HG03175 (cell line): Measurements from ENCODE around the gene RNF14.

Experiments
- ATAC-seq: cut with Tn5 transposase; IDR thresholded peaks from one replicate; pipeline ENCODE4 v1.9.1; 2021; ENCODE audit warnings: mild to moderate bottlenecking, moderate library complexity; ENCODE audit not compliant: unreplicated experiment

RNF14 gene

DNA sequence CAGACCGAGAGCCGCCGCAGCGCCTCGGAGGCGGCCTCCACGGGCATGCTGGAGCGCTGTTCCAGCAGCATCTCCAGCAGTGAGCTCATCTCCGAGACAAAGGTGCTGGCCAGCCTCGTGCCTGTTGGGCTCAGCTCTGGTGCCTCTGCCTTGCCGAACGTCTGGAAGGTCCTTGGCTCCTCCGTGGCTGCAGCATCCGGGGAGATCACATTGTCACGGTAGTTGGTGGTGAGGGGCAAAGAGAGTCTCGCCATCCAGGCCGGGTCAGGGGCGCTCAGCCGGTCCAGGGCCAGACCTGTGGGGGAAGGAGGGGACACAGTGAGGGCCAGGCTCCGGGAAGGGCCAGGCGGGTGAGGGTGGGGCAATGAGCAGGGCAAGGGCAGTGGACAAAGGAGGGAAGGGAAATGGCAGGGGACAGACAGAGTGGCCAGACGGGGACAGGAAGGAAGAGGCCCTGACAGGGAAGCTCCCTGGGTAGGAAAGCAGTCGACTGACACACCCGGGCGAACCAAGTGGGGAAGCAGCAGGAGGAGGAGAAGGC is 23.3 kb upstream of the RNF14 start:
- no peak for ATAC-seq

DNA sequence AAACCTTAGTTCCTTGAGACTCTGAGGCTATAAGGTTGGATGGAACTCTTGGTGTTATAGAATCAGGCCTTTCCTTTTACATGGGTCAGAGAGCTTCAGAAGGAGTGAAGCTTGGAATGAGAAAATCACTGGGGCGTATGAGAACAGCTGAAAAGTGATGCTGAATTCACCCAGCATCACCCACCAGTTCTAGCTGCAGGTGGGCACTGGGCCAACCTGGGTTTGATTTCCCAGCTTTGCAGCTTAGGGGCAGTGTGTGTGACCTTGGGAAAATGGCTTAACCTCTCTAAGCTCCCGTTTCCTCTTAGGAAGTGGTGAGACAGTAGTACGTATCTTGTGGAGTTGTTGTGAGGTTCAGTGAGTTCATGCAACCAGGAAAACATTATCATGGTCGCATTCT is 21.6 kb upstream of the RNF14 start:
- ATAC-seq, result no peak

DNA sequence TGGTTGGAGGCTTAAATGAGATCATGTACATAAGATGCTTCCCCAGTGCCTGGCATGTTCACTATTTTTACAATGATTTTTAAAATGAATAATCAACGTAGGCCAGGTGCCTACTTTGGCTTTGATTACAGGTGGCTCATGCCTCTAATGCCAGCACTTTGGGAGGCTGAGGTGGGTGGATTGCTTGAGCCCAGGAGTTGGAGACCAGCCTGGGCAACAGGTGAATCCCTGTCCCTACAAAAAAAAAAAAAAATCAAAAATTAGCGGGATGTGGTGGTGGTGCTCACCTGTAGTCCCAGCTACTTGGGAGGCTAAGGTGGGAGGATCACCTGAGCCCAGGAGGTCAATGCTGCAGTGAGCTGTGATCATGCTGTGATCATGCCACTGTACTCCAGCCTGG is 20.1 kb upstream of the RNF14 start:
- ATAC-seq, result no peak

DNA sequence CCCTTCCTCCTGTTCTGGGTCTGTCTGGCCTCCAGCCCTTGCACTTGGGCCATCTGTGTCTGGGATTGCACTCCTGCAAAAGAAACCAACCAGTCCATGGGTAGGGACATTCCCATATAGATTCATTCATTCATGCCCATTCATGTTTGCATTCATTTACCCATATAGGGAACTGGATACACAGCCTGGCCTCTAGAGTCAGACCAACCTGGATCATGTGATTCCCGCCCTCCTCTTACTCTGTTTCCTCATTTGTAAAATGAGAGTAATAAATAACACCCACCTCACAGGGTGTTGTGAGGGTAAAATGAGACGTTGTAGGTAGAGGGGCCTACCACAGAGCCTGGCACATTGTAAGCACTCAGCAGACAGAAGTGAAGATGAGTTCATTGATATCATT is 19.4 kb upstream of the RNF14 start:
- no peak for ATAC-seq

DNA sequence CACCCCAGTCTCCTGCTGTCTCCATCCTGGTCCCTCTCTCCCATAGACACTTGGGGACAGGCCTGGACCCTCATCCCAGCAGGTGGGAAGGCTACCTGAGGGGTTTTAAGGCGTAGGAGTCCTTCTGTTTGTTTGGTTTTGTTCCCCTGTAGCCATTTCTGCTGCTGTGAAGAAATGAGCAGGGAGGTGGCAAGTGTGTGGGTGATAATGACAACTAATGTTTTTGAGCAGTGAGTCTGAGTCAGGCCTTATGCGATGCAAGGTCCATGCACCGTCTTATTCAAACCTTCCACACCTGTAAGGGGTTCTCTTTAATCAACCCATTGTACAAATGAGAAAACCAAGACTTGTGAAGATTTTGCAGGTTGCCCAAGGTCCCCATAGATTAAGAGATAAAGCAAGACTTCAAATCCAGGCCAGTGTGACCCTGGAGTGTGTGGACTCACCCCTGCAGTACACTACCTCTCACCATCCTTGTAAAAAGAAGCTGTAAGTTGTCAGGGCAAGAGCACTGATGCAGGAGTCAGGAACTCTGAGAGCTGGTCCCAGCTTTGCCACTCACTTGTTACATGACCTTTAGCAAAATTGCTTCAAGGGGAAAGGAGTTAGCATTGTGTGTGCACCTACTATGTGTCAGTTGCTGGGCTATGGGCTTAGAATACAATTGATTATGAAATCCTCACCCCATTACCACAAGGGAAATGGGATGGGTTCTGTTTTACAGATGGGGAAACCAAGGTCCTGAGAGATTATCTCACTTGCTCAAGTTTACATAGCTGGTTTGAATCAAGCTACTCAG is 18.5 kb upstream of the RNF14 start:
- ATAC-seq, result no peak

DNA sequence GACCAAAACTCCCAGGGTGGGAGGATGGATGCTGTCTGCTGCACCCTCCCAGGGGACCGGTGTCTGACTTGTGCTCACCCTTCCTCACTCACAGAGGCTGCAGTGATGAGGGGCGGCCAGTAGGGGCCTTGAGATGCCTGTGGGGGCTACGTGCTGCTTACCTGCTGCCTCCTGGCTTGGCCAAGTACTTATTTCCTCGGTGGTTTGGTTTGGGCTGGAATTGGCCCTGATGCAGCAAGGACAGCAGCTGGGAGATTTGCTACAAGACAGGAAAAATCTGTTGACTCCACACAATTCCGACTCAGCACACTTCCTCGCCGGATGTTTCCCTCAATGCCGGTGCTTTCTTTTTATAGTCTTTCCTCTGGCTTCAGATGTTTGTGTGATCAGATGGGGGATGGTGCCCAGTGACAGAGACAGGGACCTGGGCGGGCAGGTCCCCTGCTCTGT is 17.5 kb upstream of the RNF14 start:
- ATAC-seq, result peak; percentile 87

DNA sequence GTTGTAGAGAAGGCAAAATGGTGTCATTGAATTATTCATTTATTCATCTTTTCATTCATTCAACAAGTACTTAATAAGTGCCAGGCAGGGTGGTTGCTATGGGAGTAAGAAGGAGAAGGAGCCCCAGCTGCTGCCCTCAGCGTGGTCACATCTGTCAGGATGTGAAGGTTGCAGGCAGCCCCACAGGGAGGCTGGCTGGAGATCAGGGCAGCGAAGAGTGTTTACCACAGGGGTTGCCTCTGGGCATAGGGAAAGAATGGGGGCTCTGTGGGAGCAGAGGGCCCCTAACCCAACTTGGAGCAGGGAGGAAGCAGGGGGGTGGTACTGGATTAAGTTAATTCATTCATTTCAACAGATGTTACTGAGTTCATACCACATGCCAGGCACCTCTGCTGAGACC is 16.9 kb upstream of the RNF14 start:
- ATAC-seq, result no peak

DNA sequence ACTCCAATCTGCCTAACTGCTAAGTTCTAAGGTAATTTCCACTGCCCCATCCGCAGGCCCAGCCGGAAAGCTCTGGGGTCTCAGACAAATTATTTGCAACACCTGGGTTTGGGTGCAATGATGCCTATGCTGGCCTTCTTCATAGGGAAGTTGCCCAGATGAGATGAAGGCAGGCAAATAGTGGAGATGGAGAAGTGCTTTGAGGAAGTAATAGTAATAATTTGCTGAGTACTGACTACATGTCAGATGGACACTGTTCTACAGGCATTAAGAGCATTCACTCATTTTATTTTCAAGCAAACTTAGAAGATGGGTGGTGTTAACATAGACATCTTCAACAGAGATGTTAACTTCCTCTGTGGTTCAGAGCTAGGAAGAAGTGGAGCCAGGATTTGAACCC is 14.7 kb upstream of the RNF14 start:
- no peak for ATAC-seq

DNA sequence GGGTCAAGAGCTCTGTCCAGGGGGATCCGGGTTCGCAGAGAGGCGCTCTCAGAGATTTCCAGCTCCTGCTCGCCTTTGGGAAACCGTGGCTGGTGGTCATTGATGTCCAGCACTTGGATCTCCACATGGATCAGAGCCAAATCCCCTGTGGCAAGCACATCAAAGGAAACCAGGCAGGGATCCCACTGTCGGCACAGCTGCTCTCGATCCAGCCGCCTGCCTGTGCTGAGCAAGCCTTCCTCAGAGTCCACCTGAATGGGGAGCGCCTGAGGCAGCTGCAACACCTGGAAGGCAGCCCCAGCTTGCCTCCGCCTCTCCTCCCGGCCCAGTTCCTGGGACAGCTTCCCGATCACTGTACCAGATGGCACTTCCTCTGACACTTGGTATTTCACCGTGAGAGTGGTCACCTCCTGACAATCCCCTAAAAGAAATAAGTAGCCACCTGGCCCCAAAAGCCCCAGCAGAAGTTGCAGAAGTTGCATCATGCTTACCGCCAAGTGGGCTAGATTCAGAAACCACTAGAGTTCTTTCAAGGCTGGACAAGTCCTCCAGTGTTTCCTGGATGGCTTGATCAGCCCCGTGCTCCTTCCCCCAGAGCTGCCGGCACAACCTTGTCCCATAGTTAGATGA is 11.4 kb upstream of the RNF14 start:
- ATAC-seq, result no peak

DNA sequence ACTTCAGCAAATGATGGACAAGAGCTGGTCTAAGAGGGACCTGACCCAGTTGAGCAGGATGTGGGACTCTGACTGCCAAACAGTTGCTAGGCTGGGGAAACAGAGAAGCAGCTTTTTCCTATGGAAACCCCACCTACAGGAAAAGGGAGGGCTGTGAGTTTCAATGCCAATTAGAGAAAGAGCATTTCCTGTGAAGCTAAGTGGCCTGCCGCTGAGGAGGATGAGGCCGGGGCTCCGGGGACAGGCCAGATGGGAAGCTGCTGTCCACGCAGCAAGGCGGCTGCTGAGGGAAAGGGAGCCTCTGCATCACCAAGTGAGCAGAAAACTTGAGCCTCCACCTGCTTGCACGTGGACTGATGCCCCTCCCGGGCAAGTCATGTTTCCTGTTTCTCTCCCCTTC is 10.8 kb upstream of the RNF14 start, which contains the start of gene PCDH12:
Gene PCDH12 (minus strand): TSS at position 90 of the 400 bp plus-strand sequence. CDS start 351 bp downstream, outside the sequence.
- ATAC-seq, result no peak

DNA sequence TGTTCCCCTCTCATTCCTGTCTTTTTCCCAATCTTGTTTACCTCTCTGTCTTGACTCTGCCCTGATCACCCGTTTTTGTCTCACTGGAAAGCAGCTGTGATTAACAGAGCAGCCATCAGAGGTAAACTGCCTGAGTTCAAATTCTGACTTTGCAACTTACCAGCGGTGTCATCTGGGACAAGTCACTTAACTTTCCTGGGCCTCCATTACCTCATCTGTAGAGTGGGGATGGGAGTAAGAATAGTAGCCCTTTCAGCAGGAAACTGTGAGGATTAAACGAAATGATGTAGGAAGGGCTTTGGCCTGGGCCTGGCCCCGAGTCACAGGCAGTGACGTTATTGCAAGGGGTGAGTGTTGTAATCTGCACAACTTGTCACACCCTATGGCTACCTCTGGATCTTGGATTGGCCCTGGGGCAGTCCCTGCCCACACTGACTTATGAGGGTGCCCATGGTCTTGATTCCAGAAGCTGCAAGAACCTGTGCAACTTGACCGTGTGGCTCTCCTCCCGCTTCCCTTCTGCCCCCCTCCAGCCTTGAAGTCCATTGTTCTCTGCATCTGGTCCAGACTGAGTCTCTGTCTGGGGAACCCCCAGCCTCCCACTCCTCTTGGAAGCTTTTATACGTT is 10.2 kb upstream of the RNF14 start:
- no peak for ATAC-seq

DNA sequence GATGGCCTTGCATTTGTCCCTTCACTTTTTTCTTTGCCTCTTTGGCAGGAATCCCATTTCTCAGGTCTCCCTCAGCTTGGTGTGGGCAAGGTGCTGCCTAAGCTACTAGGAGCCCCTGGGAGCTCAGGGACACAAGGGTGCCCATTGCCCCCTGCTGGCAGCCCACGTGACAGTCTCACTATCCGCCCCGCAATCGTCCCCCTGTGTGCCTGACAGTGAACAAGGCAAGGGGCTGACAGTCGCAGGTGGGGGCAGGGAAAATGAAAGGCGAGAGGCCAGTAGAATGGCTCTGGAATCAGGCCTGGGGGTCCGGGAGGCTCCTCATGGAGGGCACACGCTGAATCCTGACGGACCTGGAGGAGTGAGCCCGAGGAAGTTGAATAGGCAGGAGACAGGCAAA is 8.9 kb upstream of the RNF14 start:
- no peak for ATAC-seq

DNA sequence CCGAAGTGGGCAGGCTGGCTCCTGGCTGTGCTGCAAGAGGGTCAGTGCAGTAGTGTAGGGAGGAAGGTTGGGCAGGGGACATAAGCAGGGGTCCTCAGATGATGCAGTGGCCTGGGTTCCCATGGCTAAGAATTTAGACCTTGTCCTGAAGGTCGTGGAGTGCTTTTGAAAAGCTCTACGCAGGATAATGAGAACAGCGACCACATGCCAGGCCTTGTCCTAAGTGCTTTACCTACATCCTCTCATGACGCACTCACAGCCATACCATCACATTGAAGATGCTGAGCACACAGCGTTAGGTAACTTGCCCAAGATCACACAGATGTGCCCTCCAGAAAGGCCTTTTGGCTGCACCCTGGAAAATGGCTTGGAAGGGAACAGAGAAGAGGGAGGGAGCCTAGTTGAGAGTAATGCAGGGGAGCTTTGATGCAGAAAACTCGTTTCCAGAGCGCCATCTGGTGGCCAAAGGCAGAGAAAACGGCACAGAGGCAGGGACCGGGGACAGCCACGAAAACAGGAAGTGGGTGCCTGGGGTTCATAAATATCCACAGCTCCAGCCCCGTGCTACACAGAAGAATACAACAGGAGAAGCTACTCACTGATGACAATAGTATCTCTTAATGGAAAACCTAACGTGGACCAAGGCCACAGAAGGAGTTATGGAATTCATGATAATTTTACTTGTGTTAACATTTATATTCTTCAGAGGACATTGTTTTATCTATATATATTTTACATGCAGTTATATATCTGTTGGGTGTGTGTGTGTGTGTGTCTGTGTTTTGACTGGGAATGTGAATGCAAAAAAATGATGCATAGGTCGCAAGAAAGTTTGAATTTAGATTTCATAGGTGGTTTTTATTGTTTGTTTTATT is 8.2 kb upstream of the RNF14 start:
- peak; percentile 96 for ATAC-seq

DNA sequence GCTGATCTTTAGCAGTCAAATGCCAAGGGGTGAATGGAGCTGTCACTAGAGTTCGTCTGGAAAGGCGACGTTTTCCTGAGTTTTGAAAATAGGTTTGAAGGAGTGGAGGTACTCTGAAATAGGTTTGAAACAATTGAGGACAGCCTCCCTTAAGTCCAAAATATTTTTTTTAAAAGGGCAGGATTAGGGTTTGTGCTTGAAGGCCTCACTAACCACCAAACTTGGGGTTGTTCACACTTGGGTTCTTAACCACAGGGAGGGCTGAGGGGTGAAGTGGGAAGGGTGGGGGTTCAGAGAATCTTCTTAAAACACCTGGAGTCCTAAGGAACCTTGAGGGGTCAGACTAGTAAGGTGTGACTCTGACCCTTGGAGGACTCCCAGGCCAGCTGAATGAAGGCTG is 7.4 kb upstream of the RNF14 start:
- no peak for ATAC-seq

DNA sequence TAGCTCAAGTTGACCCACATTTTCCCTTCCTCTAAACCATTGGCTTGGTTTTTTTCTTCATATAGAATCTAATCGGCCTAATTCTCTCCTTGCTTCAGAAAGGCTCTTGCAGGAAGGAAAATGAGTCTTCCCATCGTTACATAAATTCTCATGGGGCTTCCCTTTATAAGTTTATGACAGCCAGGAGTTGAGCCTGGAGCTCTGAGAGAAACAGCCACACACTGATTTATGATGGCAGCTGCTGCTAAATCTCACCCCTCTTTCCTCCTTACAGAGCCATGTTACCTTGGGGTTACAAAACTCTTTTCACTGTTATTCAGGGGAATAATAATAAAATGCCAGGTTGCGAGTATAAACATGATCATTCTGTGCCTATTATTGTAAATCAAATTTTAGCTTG is 5.2 kb upstream of the RNF14 start:
- ATAC-seq, result no peak

DNA sequence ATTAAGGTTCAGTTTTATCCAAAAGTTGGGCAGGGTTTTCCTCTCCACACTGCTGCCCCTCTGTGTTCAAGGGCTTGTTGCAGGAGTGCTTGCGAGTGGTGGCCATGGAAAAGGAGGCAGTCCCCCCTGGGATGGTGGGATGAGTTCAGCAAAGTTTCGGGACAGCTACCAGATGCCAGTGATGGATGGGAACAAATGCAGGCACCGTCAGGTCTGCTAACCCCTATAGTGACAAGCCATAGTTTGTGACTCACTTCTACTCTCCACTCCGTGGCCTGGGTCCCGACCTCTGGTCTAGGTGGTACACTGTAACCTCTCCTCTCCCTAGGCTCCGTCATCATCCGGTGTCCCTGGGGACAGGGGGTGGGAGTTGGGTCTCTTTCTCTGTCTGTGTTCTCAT is 3.8 kb upstream of the RNF14 start:
- no peak for ATAC-seq

DNA sequence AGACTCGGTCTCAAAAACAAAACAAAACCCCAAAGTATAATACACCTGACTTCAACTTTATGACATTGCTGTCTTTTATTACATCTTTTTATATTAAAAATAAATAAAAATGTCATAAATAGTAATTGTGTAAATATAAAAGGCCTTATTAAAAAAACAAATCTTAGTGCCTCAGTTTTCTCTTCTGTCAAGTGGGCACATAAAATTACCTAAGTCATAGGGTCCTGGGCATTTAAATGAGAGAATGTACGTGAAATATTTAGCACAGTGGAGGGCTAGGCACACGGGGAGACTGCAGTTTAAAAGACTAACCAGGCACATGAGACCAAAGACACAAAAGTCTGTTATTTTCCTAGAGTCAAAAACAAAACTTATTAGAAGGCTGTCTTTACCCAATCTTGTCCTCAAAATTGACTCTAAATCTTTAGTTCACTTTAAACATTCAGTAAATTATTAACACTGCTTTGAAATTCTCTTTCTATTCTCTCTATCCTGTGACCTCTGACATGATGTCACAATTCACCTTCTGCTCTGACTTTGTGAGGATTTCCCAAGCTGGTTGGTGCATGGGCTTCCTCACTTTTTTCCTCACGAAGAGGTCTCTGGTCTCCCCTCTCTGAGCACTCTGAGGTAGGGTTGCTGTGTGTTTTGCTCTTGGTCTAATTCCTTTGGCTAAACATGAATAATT is 2.5 kb upstream of the RNF14 start:
- ATAC-seq, result no peak

DNA sequence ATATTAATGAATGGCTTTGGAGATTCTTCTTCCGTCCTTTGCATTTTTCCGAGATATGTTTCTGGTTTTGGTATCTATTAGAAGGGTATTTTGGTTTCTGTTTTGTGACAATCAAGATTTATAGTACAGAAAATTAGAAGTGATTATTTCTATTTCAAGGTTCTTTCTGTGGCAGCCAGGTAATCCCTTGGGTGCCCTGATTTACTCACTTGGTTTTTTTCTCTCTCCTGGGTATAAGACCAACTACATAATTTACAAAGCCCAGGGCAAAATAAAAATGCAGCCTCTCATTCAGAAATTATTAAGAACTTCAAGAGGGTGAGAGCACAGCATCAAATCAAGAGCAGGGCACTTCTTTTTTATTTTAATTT is 2.0 kb upstream of the RNF14 start:
- ATAC-seq, result no peak

DNA sequence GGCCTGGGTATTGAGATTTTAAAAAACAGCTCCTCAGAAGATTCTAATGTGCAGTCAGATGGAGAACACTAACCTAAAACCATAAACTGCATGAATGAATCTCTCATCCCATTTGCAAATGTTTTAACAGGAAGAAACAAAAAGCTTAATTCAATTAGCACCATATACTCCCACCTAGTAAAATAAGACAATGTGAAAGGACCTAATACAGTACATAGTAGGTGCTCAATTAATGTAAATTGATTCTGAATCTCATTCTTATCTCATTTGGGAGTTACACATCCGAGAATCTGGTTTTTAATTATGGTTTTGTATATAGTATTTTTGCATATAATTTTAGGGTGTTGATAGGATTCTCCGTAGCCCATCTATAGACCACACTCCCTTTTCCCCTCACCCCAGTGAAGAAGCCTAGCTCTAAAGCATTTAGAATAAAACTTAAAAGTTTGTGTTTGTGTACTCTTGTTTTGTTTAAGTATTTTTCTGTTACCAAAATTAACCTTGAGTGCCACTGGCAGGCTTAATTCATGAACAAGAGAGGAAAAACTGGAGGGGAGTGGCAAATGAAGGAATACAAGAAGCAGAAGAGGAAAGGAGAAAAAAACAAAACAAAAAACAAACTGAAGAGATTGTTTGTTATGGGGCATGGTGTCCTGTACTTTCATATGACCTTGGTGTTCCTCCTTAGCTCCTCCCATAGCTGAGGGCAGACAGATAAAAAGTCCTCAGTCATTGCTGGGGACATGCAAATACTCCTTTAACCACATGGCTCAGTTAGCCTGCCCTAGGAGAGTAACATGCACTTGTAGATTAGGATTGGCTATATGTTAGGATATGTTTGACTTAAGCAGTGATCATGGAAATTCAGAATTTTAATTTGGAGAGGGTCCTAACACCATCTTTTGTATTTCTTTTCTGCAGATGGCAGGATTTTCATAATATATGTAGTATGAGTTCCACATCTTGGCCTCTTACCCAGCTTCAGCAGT is 1.2 kb downstream of the RNF14 start:
- ATAC-seq, result peak; percentile 54
